KMS-11 (cell line): Measurements from ENCODE around the gene PNMT.

ENCODE experiments used
- H2AFZ ChIP-seq: fragments of 200-600 bp; sonication (generic); 2 replicates; pipeline ENCODE4 v1.6.1; 2016; ENCODE audit warnings: antibody characterized with exemption, mixed run types, low read depth
- H3K27ac ChIP-seq: fragments of 200-600 bp; sonication (generic); 2 replicates; pipeline ENCODE4 v1.6.1; 2016; ENCODE audit warnings: mild to moderate bottlenecking, mixed run types
- H3K27me3 ChIP-seq: fragments of 200-600 bp; sonication (generic); 2 replicates; pipeline ENCODE4 v1.6.1; 2017; ENCODE audit warnings: mild to moderate bottlenecking, low read depth, mixed run types, moderate library complexity; ENCODE audit not compliant: insufficient read depth
- H3K36me3 ChIP-seq: fragments of 200-600 bp; sonication (generic); 2 replicates; pipeline ENCODE4 v1.6.1; 2017; ENCODE audit warnings: mild to moderate bottlenecking, mixed run types; ENCODE audit not compliant: insufficient read depth
- H3K4me1 ChIP-seq: fragments of 200-600 bp; sonication (generic); 2 replicates; pipeline ENCODE4 v1.6.1; 2016; ENCODE audit warnings: mild to moderate bottlenecking, low read depth, mixed run types; ENCODE audit not compliant: poor library complexity, severe bottlenecking
- H3K4me2 ChIP-seq: fragments of 200-600 bp; sonication (generic); 2 replicates; pipeline ENCODE4 v1.7.0; 2016; ENCODE audit warnings: mild to moderate bottlenecking, mixed run types
- H3K4me3 ChIP-seq: fragments of 200-600 bp; sonication (generic); IDR thresholded peaks from 2 replicates; pipeline ENCODE4 v1.6.1; 2017; ENCODE audit warnings: low read depth, low read length, mixed read lengths; ENCODE audit not compliant: insufficient read depth
- H3K79me2 ChIP-seq: fragments of 200-600 bp; sonication (generic); 2 replicates; pipeline ENCODE4 v1.6.1; 2016; ENCODE audit warnings: low read depth, mixed run types; ENCODE audit not compliant: insufficient read depth
- H3K9ac ChIP-seq: fragments of 200-600 bp; sonication (generic); 2 replicates; pipeline ENCODE4 v1.6.1; 2016; ENCODE audit warnings: mild to moderate bottlenecking, mixed run types
- H4K20me1 ChIP-seq: fragments of 200-600 bp; sonication (generic); 2 replicates; pipeline ENCODE4 v1.6.1; 2016; ENCODE audit warnings: mild to moderate bottlenecking, mixed run types; ENCODE audit not compliant: insufficient read depth
- CTCF ChIP-seq: fragments of 200-600 bp; sonication (generic); conservative IDR thresholded peaks from 2 replicates; pipeline ENCODE4 v1.6.1; 2017; ENCODE audit warnings: low read depth, mild to moderate bottlenecking, antibody characterized with exemption, low read length, moderate library complexity, mixed read lengths

PNMT gene

DNA sequence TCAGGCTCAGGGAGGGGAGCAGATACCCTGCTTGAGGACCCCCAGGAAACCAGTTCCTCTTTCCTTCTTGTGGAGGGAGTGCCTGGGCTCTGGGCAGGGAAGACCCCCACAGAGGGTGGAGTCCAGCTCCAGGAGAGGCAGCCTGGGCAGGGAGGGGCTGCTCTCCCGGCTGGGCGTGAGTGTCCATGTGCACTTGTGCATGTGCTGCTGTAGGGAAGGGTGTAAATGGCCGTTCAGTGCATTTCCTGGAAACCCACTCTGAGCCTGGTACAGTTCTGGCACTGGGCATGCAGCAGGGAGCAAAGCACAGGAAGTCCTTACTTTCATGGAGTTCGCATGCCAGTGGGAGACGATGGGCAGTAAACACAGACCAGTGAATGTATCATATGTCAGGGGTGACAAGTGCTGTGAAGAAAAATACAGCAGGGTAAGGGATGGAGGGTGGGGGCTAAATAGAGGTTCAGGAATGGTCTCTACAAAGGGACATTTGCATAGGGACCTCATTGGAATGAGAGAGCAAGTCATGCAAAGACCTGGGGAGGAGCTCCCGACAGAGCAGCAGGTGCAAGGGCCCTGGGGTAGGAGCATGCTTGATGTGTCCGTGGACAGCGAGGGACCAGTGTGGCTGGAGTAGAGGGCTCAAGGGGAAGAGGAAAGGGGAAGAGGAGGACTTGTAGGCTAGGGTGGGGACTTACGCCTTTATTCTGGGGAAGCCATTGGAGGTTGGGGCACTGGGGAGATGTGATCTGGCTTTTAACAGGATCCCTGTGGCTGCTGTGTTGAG lies 25.8 kb upstream of the PNMT start:
- H3K4me3 ChIP-seq: no peak overlapping the region
- H2AFZ ChIP-seq: no peak overlapping the region
- H3K27ac ChIP-seq: no peak overlapping the region
- no peaks in the 10 kb centered on the region for H3K36me3 ChIP-seq
- no peak for TF ChIP-seq CTCF
- H4K20me1 ChIP-seq: no peaks in the 10 kb centered on the region
- peaks cover 24% of the 10 kb centered on the region; the same call in 1 of the 2 replicates for H3K79me2 ChIP-seq
- peaks cover 27% of the 10 kb centered on the region for H3K4me1 ChIP-seq
- H3K27me3 ChIP-seq: no peaks in the 10 kb centered on the region
- H3K9ac ChIP-seq: no peak overlapping the region
- H3K4me2 ChIP-seq: no peak overlapping the region

DNA sequence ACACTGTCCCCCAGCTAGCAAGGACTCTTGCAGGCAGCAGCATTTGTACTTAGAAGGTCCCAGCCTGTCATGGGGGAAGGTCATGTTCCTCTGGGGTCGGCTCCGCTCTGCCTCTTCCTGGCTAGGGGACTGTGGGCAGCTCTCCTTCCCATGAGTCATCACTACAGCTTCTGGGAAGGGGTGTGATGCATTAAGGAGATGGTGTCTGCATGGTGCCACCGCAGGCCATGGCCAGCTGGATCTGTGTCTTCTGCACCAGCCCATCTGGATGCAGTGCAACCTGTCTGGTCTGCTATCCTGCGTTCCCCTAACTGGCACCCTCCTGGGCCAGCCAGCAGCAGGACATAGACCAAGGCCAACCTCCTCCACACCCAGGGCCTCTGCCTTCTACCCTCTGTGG lies 25.0 kb upstream of the PNMT start:
- H3K27ac ChIP-seq: no peak overlapping the region
- peaks cover 17% of the 10 kb centered on the region; the same call in 1 of the 2 replicates for H3K79me2 ChIP-seq
- no peak overlapping the region for H3K9ac ChIP-seq
- no peak overlapping the region for H2AFZ ChIP-seq
- H3K4me3 ChIP-seq: no peak overlapping the region
- no peak overlapping the region for H3K4me2 ChIP-seq
- H4K20me1 ChIP-seq: no peaks in the 10 kb centered on the region
- peaks cover 20% of the 10 kb centered on the region for H3K4me1 ChIP-seq
- H3K27me3 ChIP-seq: no peaks in the 10 kb centered on the region
- no peaks in the 10 kb centered on the region for H3K36me3 ChIP-seq
- TF ChIP-seq CTCF: no peak

DNA sequence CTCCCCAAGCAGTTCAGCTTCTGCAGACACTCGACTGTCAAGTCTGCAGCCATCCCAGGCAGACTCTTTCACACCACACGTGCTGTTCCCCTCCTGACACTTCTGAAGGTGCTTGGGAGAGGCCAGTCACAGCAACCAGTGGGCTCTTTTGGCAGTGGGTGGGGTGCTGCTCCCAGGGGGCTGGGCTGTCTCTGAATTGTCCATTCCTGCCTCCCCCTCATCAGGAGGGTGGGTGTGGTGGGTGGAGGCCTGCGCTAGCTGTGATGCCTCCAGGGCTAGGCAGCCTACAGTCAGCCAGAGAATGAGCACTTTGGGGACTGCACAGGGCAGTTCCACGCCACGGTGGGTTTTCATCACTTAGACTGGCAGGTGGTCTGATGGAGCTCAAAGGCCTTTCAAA lies 21.0 kb upstream of the PNMT start:
- Histone ChIP-seq H3K4me3 (no peak overlapping the region), H3K79me2 (peaks cover 4% of the 10 kb centered on the region; the same call in 1 of the 2 replicates), H3K4me2 (no peak overlapping the region), H2AFZ (no peak overlapping the region), H3K36me3 (no peaks in the 10 kb centered on the region), H3K9ac (no peak overlapping the region), H3K27ac (no peak overlapping the region), H4K20me1 (no peaks in the 10 kb centered on the region), H3K27me3 (no peaks in the 10 kb centered on the region), H3K4me1 (peaks cover 2% of the 10 kb centered on the region)
- no peak for TF ChIP-seq CTCF

GRCh38 chr17:39648616-39649366 lies 19.5 kb upstream of the PNMT start:
- no peak overlapping the region for H3K27ac ChIP-seq
- H4K20me1 ChIP-seq: no peaks in the 10 kb centered on the region
- no peaks in the 10 kb centered on the region for H3K36me3 ChIP-seq
- no peak overlapping the region for H3K4me3 ChIP-seq
- H3K4me2 ChIP-seq: no peak overlapping the region
- no peak overlapping the region for H3K9ac ChIP-seq
- no peak for TF ChIP-seq CTCF
- peaks cover 4% of the 10 kb centered on the region; the same call in 1 of the 2 replicates for H3K79me2 ChIP-seq
- H3K27me3 ChIP-seq: no peaks in the 10 kb centered on the region
- H2AFZ ChIP-seq: no peak overlapping the region
- peaks cover 2% of the 10 kb centered on the region for H3K4me1 ChIP-seq
